Measurements from ENCODE around the gene C9orf78.

- no peak for TF ChIP-seq CTCF (IDR thresholded peaks at IDR 0.05; ENCODE audit: insufficient read depth, low read depth, low read length)
- TF ChIP-seq EZH2 (IDR thresholded peaks at IDR 0.05; ENCODE audit: insufficient read depth, low read length): no peak
Observed at GRCh38 chr9:129779560-129780190, 55.4 kb downstream of the C9orf78 start.
